ENCODE data around the gene NUBPL.

- TF ChIP-seq CTCF (IDR thresholded peaks at IDR 0.05) (no peak), POLR2A (IDR thresholded peaks at IDR 0.05) (no peak)
Observed at GRCh38 chr14:31592631-31593030, 31.4 kb downstream of the NUBPL start.

Data from adrenal gland (tissue), 5 donors.